A673 (cell line): ENCODE measurements around the gene ZFYVE9. TPM values are rescaled to one million over a fixed set of nuclear protein-coding genes. Genes with fewer than 3 reads are reported as not detected.

Experiments used
- BruUV-seq: library from RNA; stranded (reverse); fragments of 400-500 nt; replicated peaks from 2 replicates; lab custom pipeline; 2021; lab: Mats Ljungman, UMichigan
- CTCF ChIA-PET: fragments of 300-600 bp; sonication (Branson Sonifier 250); formaldehyde crosslinking; loops from one replicate; lab custom pipeline; 2022; ENCODE audit warnings: antibody characterized with exemption; lab: Charles Lee
- POLR2A ChIA-PET: fragments of 300-600 bp; sonication (Branson Sonifier 250); formaldehyde crosslinking; loops from one replicate; lab custom pipeline; 2022; ENCODE audit warnings: antibody characterized with exemption; ENCODE audit not compliant: low non-redundant PET; lab: Charles Lee
- DNase-seq: peaks from one replicate; pipeline ENCODE4 v3.0.0-alpha.2; 2015; ENCODE audit warnings: low spot score
- H3K27ac ChIP-seq: fragments of 200-600 bp; sonication (generic); 2 replicates; pipeline ENCODE4 v1.5.1; 2016; ENCODE audit warnings: mixed run types, low read depth, mild to moderate bottlenecking, mixed read lengths, antibody characterized with exemption, low read length; ENCODE audit not compliant: poor library complexity, severe bottlenecking
- H3K27me3 ChIP-seq: fragments of 200-600 bp; sonication (generic); replicated peaks from 2 replicates; pipeline ENCODE4 v1.6.1; 2017; ENCODE audit warnings: mixed run types, low read depth, mild to moderate bottlenecking, mixed read lengths, antibody characterized with exemption, low read length; ENCODE audit not compliant: insufficient read depth, poor library complexity
- H3K36me3 ChIP-seq: fragments of 200-600 bp; sonication (generic); 2 replicates; pipeline ENCODE4 v1.6.1; 2016; ENCODE audit warnings: mixed run types, mild to moderate bottlenecking, mixed read lengths, antibody characterized with exemption, low read length; ENCODE audit not compliant: insufficient read depth, poor library complexity, severe bottlenecking
- H3K4me1 ChIP-seq: fragments of 200-600 bp; sonication (generic); 2 replicates; pipeline ENCODE4 v1.6.1; 2017; ENCODE audit warnings: mixed run types, mild to moderate bottlenecking, mixed read lengths, antibody characterized with exemption, low read length; ENCODE audit not compliant: insufficient read depth, poor library complexity, severe bottlenecking
- H3K4me3 ChIP-seq: fragments of 200-600 bp; sonication (generic); 2 replicates; pipeline ENCODE4 v1.5.1; 2016; ENCODE audit warnings: low read depth, mixed run types, mild to moderate bottlenecking, mixed read lengths, low read length; ENCODE audit not compliant: poor library complexity, severe bottlenecking
- H3K9me3 ChIP-seq: fragments of 200-600 bp; sonication (generic); 2 replicates; pipeline ENCODE4 v1.6.1; 2016; ENCODE audit warnings: mixed run types, low read depth, mild to moderate bottlenecking, mixed read lengths, antibody characterized with exemption, low read length; ENCODE audit not compliant: poor library complexity, severe bottlenecking
- EZH2 ChIP-seq: fragments of 200-600 bp; sonication (generic); IDR thresholded peaks from 2 replicates; pipeline ENCODE4 v1.6.1; 2017; ENCODE audit warnings: borderline replicate concordance, low read depth, mild to moderate bottlenecking, mixed read lengths, antibody characterized with exemption, low read length; ENCODE audit not compliant: poor library complexity, severe bottlenecking
- intact Hi-C: fragments of 100-400 bp; cut with micrococcal nuclease; formaldehyde crosslinking; loops from one replicate; pipeline ENCODE4 v1.10.0; 2022; ENCODE audit not compliant: unreplicated experiment
- total RNA-seq: library from RNA; stranded (reverse); gene quantifications from 2 replicates; pipeline ENCODE4 v1.2.3, GENCODE V29; 2021
- TF ChIP-seq, protein P1 (sequence below): fragments of 300-800, 200-600 bp; sonication (generic); conservative IDR thresholded peaks from 2 replicates; pipeline ENCODE4 v1.5.1; 2017; ENCODE audit warnings: low read depth, mild to moderate bottlenecking, antibody characterized with exemption, low read length, moderate library complexity, mixed read lengths

Gene ZFYVE9
- total RNA-seq, 1 experiment from 2014 or later = 19.6 TPM

DNA sequence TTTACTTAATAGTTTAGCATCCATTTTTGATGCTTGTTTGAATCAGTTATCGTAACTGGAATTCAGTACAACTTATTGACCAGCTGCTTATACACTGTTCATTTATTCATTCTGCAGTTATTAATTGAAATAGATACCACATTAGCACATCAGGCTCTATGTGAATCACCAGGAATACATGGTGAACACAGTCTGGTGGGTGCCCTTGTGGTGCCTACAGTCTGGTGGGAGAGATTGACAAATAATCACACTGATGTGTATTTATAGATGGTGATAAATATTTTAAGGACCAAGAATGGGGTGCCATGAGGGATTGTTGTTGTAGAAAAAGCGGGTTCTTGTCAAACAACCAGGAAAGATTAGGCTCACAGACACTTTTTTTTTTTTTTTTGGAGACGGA is 87.6 kb downstream of the ZFYVE9 start:
- DNase-seq = no peak
- intact Hi-C loops = no loop called here
- H3K9me3 ChIP-seq = peaks cover 8% of the 10 kb centered on the region
- POLR2A ChIA-PET = no interaction called here
- no peaks in the 10 kb centered on the region for H3K4me1 ChIP-seq
- TF ChIP-seq, protein P1, sequence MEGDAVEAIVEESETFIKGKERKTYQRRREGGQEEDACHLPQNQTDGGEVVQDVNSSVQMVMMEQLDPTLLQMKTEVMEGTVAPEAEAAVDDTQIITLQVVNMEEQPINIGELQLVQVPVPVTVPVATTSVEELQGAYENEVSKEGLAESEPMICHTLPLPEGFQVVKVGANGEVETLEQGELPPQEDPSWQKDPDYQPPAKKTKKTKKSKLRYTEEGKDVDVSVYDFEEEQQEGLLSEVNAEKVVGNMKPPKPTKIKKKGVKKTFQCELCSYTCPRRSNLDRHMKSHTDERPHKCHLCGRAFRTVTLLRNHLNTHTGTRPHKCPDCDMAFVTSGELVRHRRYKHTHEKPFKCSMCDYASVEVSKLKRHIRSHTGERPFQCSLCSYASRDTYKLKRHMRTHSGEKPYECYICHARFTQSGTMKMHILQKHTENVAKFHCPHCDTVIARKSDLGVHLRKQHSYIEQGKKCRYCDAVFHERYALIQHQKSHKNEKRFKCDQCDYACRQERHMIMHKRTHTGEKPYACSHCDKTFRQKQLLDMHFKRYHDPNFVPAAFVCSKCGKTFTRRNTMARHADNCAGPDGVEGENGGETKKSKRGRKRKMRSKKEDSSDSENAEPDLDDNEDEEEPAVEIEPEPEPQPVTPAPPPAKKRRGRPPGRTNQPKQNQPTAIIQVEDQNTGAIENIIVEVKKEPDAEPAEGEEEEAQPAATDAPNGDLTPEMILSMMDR = no peak
- no peak for TF ChIP-seq EZH2
- H3K27me3 ChIP-seq = no peaks in the 10 kb centered on the region
- no TSS peak for BruUV-seq
- CTCF ChIA-PET = no interaction called here
- no peaks in the 10 kb centered on the region for H3K36me3 ChIP-seq
- H3K4me3 ChIP-seq = no peak overlapping the region
- H3K27ac ChIP-seq = no peak overlapping the region

DNA sequence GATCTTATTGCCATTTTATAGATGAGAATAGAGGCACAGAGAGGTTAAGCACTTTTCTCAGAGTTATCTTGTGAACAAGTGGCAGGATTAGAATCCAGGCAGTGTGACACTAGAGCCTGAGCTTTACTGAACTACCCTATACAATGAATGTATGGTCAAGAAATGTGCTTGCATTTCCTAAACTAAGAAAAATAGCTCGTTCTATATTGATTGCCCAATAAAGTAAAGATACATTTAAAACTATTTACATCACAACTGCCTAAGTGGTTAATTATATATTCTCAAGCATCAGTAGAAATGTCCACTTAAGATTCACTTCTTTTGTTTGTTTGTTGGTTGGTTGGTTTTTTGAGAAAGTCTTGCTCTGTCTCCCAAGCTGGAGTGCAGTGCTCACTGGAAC is 91.6 kb downstream of the ZFYVE9 start:
- CTCF ChIA-PET = no interaction called here
- TF ChIP-seq, protein P1 = no peak

DNA sequence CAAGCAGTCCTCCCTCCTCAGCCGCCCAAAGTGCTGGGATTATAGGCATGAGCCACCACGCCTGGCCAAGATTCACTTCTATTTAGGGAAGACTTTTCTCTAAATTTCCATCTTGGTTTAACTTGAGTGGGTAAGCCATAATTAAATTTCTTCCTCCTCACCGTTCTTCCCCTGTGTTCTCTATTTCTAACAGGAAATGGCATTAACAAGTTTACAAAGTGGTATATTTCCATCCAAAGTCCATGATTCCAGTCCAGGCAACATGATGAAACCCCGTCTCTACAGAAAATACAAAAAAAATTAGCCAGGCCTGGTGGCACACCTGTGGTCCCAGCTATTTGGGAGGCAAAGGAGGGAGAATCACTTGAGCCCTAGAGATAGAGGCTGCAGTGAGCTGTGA is 92.1 kb downstream of the ZFYVE9 start:
- no TSS peak for BruUV-seq
- DNase-seq = no peak
- Histone ChIP-seq H3K27me3 (no peaks in the 10 kb centered on the region), H3K27ac (no peak overlapping the region), H3K4me1 (no peaks in the 10 kb centered on the region), H3K36me3 (no peaks in the 10 kb centered on the region), H3K4me3 (no peak overlapping the region), H3K9me3 (no peaks in the 10 kb centered on the region)
- ChIA-PET POLR2A (no interaction called here), CTCF (no interaction called here)
- intact Hi-C loops = no loop called here
- TF ChIP-seq, protein P1 = no peak
- TF ChIP-seq EZH2 = no peak

More for the DNA sequence above, 91.6 kb downstream of the ZFYVE9 start:
- BruUV-seq = no TSS peak
- Histone ChIP-seq H3K27ac (no peak overlapping the region), H3K4me3 (no peak overlapping the region), H3K27me3 (no peaks in the 10 kb centered on the region), H3K9me3 (no peaks in the 10 kb centered on the region), H3K4me1 (no peaks in the 10 kb centered on the region), H3K36me3 (no peaks in the 10 kb centered on the region)
- POLR2A ChIA-PET = no interaction called here
- intact Hi-C loops = no loop called here
- no peak for DNase-seq
